Upper lobe of left lung (tissue), 4 donors: ENCODE results near the gene DYNC1LI1.

ENCODE experiments used
- CTCF ChIP-seq, 6 experiments: fragments of 450-650 bp in 4 of 6; fragments of 200-600 bp in 2 of 6; sonication (generic) in 2 of 6; IDR thresholded peaks; one replicate each; pipeline ENCODE4 v1.5.1; 2016 to 2019; ENCODE audit warnings: antibody characterized with exemption in 6 of 6
- POLR2AphosphoS5 ChIP-seq, 2 donors: sonication (generic); formaldehyde crosslinking; IDR thresholded peaks; one replicate each; pipeline ENCODE4 v1.5.1; 2017; ENCODE audit warnings: antibody characterized with exemption in 2 of 2

GRCh38 chr3:32597656-32598055 is 27.0 kb upstream of the DYNC1LI1 start:
- no peak for TF ChIP-seq CTCF (IDR thresholded peaks at IDR 0.05)
- no peak for TF ChIP-seq POLR2AphosphoS5 (IDR thresholded peaks at IDR 0.05)
